LNCAP (cell line): Measurements from ENCODE around the gene ZCCHC12.

Experiments used
- CTCF ChIP-seq: fragments of 450-650 bp; IDR thresholded peaks from 2 replicates; pipeline ENCODE4 v1.5.1; 2017; ENCODE audit warnings: mild to moderate bottlenecking

The ZCCHC12 gene

GRCh38 chrX:118861338-118861737 lies 37.7 kb downstream of the ZCCHC12 start:
- no peak for TF ChIP-seq CTCF

- TF ChIP-seq CTCF = no peak
Measured at GRCh38 chrX:118862091-118862490, 38.5 kb downstream of the ZCCHC12 start.

- no peak for TF ChIP-seq CTCF
Measured at GRCh38 chrX:118862979-118863378, 39.4 kb downstream of the ZCCHC12 start.

GRCh38 chrX:118864063-118864635 lies 40.5 kb downstream of the ZCCHC12 start:
- TF ChIP-seq CTCF = no peak

GRCh38 chrX:118865231-118865630 lies 41.6 kb downstream of the ZCCHC12 start:
- no peak for TF ChIP-seq CTCF

- no peak for TF ChIP-seq CTCF
Measured at GRCh38 chrX:118867251-118867650, 43.6 kb downstream of the ZCCHC12 start.

GRCh38 chrX:118872102-118872566 lies 48.5 kb downstream of the ZCCHC12 start:
- no peak for TF ChIP-seq CTCF
